ENCODE measurements around the gene CDH15.

CDH15 gene

DNA sequence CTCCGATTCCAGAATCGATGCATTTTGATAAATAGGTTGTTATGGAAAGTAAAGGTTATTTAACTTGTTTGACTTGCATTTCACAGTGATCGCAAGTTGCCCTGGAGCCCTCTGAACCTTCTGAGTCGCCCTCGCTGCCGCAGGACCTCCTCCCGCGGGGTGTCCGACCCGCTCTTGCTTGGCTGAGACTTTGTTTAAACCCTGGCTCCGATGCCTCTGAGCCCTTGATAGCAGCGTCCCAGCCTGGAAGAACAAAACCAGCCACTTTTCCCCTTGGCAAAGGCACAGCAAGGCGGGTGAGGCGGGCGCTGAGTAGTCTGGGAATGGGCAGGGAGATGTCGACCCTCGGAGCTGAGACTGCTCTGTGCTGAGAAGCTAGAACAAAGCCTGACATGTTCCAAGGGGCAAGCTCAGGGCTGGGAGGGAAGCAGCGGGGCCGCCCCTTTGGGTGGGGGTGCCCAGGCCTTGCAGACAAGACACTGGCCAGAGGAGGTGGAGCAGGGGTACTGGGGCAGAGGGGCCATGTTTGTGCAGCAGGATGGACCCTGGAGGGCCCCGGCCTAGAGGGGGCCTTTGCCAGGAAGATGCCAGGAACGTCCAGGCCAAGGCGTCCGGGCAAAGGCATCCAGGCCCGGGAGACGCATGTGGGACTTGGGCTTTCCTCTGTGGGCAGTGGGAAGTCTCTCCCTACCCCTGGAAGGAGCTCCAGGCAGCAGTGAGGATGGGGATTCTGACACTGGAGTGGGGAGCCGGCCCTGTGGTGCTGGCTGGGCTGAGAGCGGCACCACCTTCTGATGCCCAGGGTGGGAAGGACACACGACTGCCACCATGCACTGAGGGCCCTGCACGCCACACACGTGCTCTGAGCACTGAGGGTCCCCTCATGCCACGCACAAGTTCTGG lies 30.3 kb upstream of the CDH15 start:
- no peak for ATAC-seq
- no peak for DNase-seq

DNA sequence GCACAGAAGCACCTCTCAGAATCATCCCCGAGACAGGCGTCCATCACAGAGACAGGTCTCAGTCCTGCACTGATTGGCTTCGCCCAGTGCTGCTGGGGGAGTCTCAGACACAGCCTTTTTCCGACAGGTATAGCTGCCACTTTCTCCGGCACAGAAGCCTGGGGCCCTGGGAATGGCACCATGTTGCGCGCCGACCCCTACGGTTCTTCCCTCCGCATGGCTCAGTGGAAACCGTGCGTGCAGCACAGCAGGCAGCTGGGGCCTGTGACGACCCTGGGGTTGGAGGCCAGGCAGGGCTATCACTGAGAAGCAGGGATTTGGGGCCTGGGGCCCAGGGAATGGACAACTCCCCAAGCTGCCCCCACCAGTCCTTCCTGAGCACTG lies 29.7 kb upstream of the CDH15 start:
- ATAC-seq (no peak), DNase-seq (no peak)

DNA sequence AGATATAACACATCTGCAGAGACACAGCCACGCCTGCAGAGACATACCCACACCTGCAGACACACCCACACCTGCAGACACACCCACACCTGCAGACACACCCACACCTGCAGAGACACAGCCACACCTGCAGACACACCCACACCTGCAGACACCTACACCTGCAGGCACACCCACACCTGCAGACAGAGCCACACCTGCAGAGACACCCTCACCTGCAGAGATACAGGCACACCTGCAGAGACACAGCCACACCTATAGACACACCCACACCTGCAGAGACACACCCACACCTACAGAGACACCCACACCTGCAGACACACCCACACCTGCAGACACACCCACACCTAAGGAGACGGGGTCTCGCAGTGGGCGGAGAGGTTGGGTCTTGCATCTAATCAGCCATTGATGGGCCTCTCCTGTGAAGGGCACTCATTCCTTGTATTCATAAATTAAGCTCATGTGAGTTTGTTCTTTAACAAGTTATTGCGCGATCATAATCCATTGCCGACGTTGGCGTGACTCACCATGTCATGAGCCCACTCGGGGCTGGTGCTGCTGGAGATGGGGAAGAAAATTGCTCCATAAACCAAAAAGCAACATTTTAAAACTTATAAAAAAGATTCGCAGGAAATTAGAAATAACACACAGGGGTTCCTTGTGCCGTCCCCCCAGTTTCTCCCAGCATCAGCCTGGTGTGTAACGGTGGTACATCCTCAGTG lies 28.9 kb upstream of the CDH15 start:
- ATAC-seq (no peak), DNase-seq (no peak)

DNA sequence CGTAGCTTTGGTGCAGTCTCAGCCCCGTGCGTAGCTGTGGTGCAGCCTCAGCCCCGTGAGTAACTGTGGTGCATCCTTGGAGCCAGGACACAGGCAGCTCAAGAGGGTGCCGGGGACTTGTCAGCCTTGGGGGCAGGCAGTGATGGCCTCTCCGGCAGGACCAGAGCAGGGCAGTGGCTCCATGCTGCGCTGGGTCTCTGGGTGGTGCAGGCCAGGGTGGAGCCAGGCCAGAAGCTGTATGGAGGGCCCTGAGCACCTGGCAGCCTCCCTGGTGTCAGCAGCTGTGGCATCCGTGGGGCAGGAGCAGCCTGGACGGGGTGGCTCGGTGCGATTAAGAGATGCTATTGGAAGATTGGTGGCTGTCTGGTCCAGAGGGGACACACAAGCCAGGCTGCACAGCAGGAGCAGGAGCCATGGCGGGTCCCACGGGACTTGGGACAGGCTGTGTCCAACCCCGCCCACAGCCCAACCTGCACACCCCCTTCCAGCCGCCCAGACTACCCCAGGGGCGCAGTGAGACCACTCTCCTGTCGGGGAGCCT lies 28.3 kb upstream of the CDH15 start:
- DNase-seq (no peak), ATAC-seq (no peak)

DNA sequence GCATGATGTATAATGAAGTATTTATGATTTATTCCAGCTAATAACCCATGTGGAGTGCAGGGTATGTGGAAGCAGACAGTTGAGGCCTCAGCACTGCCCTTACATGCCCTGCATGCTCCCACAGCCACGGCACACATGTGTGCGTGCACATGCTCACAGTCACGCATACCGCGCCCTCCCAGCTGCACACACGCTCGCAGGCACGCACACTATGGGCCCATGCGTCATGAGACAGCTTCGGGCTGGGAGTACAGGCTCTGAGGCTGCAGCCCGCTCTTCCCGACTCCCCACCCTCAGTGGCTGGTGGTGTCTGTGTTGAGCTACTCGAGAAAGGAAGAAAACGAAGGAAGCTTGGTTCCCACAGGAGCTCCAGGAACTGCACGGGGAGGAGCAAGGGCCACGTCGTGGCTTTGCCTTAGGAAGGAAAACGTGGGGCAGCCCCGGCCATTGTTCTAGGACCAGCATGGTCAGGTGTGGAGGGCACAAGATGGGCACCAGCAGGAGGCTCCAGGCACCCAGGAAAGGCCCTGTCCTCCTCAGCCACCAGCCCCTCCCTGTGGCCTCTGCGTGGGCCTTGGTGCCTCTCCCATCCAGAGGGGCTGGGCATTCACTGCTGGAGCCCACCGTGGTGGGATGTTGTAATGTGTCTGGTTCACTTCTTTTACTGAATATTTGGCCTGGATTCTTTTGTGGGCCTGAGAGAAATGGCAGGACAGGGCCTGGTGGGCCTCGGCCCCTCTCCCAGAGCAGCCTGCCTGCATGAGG lies 27.5 kb upstream of the CDH15 start:
- ATAC-seq (no peak), DNase-seq (no peak)

DNA sequence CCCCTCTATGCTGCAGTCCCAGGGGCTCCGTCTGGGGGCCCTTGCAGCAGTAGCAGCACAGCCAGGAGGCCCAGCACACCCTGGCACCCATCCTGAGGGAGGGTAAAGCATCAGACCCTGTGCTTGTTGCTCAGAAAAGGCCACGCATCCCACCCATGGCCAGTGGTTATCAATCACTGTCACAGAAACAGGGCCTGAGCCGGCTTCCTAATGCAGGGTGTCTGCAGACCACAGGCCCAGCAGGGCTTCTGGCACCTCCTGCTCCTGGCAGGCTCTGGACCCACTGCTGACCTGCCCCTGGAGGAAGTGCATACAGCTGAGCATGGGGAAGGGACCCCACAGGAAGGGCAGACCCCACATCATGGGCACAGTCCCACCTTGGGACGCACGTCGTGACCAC lies 26.9 kb upstream of the CDH15 start:
- no peak for ATAC-seq
- DNase-seq, result no peak

DNA sequence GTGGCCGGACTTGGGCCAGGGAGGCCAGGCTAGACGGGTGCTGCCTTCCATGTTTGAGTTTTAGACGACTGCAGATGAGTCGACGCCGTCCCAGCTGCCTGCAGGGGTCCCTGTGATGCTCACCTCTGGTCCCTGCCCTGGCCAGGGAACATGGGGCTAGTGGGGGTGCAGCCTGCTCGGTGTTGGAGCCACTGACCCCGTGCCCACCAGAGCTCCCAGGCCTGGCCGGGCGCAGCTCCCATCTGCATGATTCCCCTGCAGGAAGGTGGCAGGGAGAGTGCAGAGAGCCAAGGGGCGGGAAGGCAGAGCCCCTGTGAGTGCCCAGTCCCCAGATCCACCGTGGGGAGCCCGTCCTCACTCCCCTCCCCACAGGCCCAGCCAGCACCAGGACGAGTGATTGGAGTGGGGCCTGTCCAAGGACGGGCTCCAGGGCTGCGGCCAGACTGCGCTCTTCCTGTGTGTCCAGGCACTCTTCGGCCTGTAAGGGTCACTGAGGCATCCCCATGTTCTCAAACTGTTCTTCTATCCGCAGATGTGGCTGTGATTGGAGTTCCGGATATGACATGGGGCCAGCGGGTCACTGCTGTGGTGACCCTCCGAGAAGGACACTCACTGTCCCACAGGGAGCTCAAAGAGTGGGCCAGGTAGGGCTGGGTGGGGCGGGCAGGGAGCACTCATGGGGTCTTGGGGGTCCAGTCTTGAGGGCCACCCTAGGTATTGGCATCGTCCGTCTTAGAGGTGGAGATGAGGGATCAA lies 26.0 kb upstream of the CDH15 start:
- no peak for ATAC-seq
- DNase-seq, result no peak

GRCh38 chr16:89146211-89147005 lies 25.1 kb upstream of the CDH15 start:
- ATAC-seq (no peak), DNase-seq (no peak)

GRCh38 chr16:89147085-89147817 lies 24.3 kb upstream of the CDH15 start:
- no peak for DNase-seq
- no peak for ATAC-seq

DNA sequence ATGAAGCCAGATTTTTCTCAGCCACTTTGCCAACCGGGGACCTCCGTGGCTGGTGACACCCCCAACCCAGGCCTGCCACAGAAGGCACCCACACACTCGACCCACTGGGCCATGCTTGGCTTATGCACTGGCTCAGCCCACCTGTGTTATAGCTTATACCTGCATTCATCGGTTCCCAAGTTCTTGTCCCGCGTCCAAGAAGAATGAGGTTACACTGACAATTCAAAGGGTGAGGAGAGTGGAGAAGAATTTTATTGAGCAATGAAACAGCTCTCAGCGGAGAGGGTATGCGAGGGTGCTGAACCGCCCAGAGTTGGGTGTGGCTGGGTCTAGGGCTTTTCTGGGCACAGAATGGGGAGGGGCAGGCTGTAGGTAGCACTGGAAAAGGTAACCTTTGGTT lies 22.2 kb upstream of the CDH15 start:
- ATAC-seq (no peak), DNase-seq (no peak)

- no peak for ATAC-seq
These were observed 21.3 kb upstream of the CDH15 start for GRCh38 chr16:89150090-89150835.

GRCh38 chr16:89150981-89151380 lies 20.6 kb upstream of the CDH15 start:
- ATAC-seq, result no peak
- DNase-seq, result no peak

More at GRCh38 chr16:89150090-89150835, 21.3 kb upstream of the CDH15 start:
- no peak for DNase-seq

GRCh38 chr16:89152831-89153700 lies 18.5 kb upstream of the CDH15 start:
- DNase-seq, result no peak
- no peak for ATAC-seq

- DNase-seq, result no peak
- no peak for ATAC-seq
These were observed 17.7 kb upstream of the CDH15 start for GRCh38 chr16:89153848-89154271.

GRCh38 chr16:89154390-89155183 lies 17.0 kb upstream of the CDH15 start:
- ATAC-seq (no peak), DNase-seq (no peak)

GRCh38 chr16:89155184-89155679 lies 16.3 kb upstream of the CDH15 start:
- DNase-seq (no peak), ATAC-seq (no peak)

Measured in stimulated activated naive CD8-positive, alpha-beta T cell treated with anti-CD3 and anti-CD28 coated beads, Interleukin-15, Interleukin-2, amounts not matched to agents 100 U/mL and 50 U/mL, for 24 hours (primary cell).